ACHN (cell line): ENCODE measurements around the gene STRIP2.
A peak's percentile ranks its signal among the peaks of the same experiment; 100 is the strongest.
"Not testable (repeated sequence)": the region's sequence is repeated elsewhere in the genome, so short reads cannot be mapped to it uniquely, and the experiment has no call there.

Experiments
- DNase-seq: peaks from one replicate; pipeline ENCODE4 v3.0.0-alpha.2; 2015
- in situ Hi-C: cut with HindIII; loops from 2 replicates; pipeline ENCODE4 v1.10.0; 2017; ENCODE audit warnings: low sequenced_read_pairs, low pct_ligation_motif_present, low pct_unique_long_range_greater_than_20kb

Gene STRIP2

DNA sequence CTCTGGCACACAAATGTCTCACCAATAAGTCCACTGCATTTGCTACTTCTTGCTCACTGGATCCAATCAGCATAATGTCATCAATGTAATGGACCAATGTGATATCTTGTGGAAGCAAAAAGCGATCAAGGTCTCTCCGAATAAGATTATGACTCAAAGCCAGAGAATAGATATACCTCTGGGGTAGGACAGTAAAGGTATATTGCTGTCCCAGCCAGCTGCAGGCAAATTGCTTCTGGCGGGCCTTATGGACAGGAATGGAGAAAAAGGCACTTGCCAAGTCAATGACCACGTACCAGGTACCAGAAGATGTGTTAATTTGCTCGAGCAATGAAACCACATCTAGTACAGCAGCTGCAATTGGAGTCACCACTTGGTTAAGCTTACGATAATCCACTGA, 13.2 kb downstream of the STRIP2 start:
- DNase-seq, in situ Hi-C loops: not testable (repeated sequence)

DNA sequence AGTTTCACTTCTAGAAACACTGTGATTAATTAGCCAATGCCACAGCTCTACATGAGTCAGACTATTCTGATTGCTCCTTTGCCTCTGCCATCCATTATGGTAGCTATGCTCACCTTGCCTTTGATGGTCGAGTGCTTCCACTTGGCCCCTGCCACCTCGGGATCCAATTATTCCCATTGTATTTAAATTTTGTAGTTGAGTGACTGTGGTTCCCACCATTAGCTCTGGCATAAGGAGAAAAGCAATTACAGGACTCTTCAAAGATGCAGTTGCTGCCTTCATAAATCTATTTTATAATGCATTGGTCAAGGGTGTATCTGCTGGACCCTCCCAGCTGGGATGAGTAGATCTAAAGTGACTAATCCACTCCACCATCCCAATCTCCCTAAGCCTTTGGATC, 14.4 kb downstream of the STRIP2 start:
- in situ Hi-C loops, DNase-seq: not testable (repeated sequence)

DNA sequence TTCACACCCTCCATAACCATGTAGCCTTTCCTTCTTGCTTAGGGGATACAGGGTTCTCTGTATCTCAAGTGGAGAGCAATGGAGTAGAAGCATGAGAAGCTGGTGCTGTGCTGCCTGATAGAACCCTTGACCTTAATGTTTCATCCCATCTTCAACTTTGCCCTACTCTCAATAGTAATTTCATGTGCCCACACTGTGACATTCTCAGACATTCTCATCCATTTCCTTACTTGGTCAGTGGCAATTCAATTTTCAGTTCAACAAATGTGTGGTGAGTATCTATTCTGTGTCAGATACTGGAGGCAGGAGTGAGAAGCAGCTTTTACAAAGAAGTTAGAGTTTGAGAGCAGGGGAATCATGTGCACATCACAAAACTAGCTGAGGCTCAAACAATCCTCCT, 16.1 kb downstream of the STRIP2 start:
- in situ Hi-C loops = no loop called here
- DNase-seq = no peak

DNA sequence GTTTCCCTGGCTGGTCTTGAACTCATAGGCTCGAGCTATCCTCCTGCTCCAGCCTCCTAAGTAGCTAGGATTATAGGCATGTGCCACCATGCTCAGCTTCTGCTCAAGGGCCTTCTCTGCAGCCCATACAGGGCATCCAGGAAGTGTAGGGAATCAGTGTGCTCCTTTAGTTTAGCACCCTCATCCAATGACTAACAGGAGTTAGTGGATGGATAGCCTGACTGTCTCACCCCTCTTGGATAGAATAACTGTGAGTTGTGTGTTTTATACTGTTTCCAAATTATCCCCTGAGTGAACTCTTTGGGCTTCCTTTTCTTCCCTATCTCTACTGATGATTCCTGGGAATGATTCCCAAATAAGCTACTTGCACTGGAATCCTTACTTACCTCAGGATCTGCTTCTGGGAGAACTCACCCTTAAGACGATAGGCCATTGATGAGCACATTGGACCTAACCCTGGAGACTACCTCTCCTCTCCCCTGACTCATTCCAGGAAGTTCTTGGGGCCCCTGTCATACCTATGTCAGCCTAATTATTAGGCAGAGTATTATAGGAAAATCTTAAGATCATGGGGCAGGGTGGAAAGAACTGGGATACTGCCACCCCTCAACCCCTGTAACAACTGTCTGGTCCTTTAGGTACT, 18.5 kb downstream of the STRIP2 start:
- no peak for DNase-seq
- in situ Hi-C loops = no loop called here

DNA sequence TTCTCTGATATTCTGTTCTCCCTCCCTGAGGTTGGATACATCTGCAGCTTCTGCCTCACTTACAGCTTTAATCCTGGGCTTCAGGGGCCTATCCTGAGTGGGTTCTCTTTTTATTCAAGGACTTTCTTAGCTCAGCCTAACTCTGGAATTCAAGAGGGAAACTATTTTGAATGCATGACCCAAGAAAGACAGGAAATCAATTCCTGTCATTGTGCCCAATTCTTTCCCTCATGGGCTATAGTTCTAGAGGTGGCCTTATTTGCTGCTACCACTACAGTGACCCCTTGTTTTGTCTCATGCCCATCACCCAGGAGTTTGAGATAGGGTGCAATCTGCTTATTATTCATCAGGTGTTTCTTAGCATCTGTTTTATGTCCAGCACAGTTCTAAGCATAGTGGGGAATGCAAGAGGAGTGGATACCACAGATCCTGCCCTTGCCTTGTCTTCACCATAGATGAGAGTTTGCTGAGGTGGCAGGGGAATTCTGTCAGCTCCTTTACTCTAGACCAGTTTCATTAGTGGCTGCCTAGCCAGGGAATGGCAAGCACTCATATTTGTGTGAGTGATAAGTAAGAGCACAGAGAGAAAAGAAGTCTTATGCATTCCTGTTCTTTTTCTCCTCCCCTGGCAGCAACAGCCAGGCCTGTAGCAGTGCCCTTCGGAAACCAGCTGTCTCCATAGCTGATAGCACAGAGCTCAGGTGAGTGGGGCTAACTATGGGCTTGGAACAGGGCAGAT, 19.4 kb downstream of the STRIP2 start:
- in situ Hi-C loops = no loop called here
- no peak for DNase-seq

DNA sequence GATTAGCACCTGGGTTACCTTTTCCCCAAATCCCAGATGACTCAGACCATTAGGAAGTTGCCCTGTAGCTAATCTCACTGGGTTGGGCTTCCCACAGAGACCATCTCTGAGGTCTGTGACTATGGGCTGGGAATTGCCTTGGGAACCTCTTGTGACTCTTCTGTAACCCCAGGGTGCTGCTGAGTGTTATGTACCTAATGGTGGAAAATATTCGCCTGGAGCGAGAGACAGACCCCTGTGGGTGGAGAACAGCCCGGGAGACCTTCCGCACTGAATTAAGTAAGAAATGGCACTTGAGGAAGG, 20.0 kb downstream of the STRIP2 start:
- DNase-seq = no peak
- in situ Hi-C loops = no loop called here

DNA sequence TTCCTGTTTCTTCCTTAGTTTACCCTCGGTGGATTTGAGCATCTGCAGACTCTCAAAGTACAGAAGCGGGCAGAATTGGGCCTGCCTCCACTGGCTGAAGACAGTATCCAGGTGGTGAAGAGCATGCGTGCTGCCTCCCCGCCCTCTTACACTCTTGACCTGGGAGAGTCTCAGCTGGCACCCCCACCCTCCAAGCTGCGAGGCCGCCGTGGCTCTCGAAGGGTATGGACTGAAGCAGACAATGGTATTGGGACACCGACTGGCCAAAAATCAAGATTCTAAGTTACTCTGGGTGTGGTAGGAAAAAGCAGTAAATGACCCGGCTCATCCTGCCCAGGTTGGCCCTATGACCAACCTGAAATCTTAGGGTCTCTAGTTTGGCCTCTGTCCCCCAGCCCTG, 22.2 kb downstream of the STRIP2 start:
- DNase-seq = no peak
- in situ Hi-C loops = no loop called here

DNA sequence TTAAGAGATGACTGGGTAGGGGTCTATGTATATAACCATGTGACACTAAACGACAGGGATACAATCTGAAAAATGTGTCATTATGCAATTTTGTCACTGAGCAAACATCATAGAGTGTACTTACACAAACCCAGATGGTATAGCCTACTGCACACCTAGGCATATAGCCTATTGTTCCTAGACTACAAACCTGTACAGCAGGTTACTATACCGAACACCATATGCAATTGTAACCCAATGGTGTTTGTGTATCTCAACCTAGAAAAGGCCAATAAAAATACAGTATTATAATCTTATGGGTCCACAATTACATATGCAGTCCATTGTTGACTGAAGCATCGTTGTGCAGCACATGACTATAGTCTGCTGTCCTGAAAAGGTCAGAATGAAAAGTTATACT, 22.9 kb downstream of the STRIP2 start:
- DNase-seq = no peak
- in situ Hi-C loops = no loop called here

DNA sequence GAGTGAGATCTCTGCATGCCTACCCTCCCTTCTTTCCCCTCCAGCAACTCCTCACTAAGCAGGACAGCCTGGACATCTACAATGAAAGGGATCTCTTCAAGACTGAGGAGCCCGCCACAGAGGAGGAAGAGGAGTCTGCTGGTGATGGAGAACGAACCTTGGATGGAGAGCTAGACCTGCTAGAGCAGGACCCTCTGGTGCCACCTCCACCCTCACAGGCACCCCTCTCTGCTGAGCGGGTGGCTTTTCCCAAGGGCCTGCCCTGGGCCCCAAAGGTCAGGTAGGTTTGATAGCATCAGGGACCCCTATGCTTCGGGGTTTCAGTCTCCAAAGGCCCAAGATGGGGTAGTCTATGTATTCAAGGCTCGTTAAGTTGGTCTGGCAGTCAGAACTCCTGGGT, 23.9 kb downstream of the STRIP2 start:
- in situ Hi-C loops = no loop called here
- no peak for DNase-seq

DNA sequence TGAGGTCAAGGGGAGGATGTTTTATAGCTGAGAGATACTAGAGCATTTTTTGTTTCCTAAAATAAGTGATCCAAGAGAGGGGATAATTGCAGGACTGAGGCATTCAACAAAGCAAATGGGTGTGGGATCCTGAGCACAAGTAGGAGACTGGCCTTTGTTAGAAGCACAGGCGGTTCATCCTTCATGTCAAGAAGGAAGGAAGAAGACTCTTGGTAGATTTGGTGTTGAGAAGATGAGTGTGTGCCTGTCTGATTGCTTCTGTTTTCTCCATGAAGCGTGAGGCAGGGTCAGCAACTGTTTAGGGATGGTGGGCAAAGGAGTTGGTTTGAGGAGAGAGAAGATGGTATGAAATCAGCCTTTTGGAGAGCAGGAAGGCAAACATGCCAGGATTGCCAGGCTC, 27.6 kb downstream of the STRIP2 start:
- in situ Hi-C loops = no loop called here
- DNase-seq = no peak

DNA sequence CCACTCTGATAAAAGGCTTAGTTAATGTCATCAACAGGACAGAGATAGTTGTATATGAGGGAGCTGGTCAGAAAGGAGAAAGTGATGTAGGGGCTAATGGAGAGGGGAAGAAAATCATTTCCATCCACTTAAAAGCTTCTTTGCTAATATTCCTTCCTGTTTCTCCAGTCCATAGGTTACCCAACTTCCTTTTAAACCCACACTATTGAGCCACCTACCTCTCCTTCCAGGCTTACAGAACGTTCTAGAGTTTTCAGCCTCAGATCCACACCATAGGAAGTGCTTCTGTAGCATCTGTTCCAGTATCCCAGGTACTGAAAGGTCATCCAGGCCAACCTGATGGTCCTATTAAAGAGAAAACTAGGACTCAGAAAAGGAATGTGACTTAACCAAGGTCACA, 28.2 kb downstream of the STRIP2 start:
- in situ Hi-C loops = no loop called here
- DNase-seq = no peak

DNA sequence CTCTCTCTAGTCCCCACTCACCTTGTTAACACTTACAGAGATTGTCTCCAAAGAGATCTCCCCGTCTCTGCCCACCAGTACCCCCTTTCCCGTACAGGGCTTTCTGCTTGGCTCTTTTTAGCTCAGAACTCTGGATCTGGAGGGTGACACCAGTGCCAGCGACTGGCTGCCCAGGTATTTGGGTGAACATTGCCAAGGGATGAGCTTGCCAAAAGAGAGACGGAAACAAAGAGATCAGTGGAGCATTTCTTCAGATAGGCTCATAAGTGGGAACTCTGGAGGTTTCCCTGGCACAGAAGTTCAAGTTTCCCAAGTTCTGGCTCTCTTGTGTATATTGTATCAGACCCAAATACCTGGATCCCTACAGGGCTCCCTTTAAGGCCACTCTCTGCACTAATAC, 30.0 kb downstream of the STRIP2 start:
- DNase-seq = no peak
- in situ Hi-C loops = no loop called here

DNA sequence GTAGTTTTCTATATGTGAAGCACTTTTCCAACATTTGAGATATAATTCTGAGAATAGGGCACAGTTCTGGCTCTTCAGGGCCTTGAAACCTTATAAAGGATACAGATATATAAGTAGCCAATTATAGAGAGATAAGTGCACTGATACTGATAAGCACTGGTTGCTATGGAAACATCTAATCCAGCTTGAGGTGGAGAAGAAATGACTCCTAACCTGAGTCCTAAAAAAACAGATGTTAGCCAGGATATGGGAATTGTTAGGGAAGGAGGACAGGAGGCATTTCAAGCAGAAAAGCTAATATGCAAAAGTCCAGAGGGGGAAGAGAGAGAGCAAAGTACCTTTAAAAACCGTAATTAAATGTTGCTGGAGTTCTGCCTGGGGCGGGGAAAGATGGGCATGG, 30.8 kb downstream of the STRIP2 start:
- in situ Hi-C loops = no loop called here

DNA sequence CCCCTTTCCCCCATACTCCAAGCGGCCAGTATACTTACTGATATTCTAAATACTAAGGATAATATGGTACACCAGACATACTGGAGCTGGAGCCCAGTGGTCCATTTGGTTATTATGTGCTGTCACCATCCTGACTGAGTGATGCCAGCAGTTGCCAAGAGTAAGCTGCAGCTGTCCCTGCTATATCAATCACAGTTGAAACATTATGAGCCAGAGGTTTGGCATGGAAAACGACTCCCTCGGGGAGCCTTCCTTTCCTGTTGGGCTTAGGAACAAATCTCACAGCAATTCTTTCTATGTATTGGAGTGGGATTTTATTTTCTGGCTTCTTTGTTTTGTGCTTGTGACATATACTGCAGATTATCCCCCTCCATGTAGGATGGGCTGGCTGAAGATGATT, 32.6 kb downstream of the STRIP2 start:
- no peak for DNase-seq
- in situ Hi-C loops = no loop called here

More for the DNA sequence above, 30.8 kb downstream of the STRIP2 start:
- DNase-seq = no peak

DNA sequence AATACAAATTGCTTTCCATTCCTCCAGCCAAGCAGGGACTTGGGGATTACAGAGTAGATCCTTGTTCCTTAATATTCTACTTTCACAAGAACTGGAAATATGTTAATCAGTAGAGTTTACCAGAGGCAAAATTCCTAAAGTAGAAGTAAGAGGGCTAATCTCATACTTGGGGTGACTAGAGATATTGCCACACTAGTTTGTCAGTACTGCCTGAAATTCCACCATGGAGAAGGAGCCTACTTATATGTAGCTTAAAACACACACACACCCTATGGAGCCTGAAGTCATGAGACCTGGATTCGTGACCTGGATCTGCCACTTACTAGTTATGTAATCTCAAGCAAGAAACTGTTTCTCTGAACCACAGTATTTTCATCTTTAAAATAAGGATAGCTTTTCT, 33.9 kb downstream of the STRIP2 start:
- DNase-seq = no peak
- in situ Hi-C loops = no loop called here

DNA sequence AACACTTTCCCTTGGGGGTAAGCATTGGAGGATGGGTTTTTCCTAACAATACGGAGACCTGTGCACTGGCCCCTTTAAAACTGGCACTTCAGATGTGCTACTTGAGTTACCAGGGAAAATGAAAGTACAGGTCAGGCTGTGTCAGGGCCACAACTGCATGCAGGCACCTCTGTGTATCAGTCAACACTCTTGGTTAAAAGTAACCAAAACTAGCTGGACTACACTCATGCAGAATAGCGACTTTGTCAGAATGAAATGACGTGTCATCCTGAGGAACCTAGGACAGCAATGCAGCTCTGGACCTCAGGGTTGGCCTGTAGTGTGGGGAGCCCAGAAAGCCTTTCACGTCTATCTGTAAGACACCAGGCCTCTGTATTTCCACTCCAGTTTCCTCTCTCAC, 34.3 kb downstream of the STRIP2 start:
- in situ Hi-C loops = no loop called here
- no peak for DNase-seq

DNA sequence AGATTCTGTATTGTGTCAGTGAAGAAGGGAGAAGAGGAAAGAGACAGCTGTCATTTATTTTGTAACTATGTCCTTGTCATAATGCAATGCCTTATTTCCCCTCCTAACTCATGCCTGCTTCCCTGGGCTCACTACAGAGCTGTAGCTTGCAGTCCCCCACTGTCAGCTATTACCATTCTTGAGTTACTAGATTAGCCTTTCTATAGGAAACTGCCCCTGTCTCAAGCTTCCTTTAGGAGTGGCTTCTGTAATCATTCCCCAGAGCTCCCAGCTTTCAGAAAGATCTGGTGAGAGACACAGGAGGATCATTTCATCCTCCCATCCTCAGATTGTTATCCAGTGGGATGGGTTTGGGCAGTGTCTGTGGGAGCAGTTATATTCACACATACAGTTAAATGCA, 35.7 kb downstream of the STRIP2 start:
- in situ Hi-C loops = no loop called here
- no peak for DNase-seq

DNA sequence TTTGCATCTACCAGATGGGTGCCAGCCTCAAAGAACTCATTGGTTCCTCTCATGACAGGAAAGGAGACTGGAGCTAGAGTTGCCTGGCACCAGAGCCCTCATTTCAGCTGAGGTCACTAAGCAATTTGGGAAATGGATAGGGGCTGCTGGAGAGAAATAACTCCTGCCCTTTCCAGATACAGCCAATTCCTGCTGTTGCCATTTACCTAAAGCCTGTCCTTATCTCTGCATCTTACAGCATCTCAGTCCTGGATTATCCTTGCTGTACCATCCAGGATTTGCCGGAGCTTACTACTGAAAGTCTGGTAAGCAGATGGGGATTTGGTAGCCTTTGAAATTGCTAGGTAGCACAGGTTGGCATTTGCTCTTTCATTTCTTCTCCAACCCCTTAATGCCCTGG, 36.2 kb downstream of the STRIP2 start:
- no peak for DNase-seq
- in situ Hi-C loops = no loop called here

DNA sequence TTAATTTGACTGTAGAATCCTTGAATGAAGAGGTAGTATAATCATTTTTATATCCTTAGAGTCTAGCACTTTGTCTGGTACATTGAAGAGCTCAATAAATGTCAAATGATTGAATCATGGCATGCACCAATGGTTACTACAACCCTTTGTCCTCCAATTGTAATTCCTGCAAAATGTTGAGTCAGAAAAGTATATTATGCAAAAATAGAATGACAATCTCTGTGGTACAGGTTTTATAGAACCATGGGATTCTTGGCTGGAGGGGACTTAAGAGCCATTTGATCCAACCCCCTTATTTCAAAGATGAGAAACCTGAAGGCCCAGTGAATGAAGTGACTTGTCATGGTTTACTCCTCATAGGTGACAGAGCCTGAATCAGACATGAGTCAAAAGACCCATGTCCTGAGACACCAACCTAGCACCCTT, 37.2 kb downstream of the STRIP2 start:
- in situ Hi-C loops = no loop called here

DNA sequence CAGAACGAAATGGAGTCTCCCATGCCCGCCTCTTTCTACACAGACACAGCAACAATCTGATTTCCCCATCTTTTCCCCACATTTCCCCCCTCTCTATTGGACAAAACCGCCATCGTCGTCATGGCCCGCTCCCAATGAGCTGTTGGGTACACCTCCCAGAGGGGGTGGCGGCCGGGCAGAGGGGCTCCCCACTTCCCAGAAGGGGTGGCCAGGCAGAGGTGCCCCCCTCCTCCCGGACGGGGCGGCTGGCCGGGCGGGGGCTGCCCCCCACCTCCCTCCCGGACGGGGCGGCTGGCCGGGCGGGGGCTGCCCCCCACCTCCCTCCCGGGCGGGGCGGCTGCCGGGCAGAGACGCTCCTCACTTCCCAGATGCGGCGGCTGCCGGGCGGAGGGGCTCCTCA, 41.7 kb downstream of the STRIP2 start:
- DNase-seq, in situ Hi-C loops: not testable (repeated sequence)

More for the DNA sequence above, 37.2 kb downstream of the STRIP2 start:
- peak; percentile 58 for DNase-seq
